ENCODE results near the gene RAB1A. TPM values are rescaled to one million over a fixed set of nuclear protein-coding genes. Genes with fewer than 3 reads are reported as not detected.

The RAB1A gene
- total and polyA plus RNA-seq, 9 of the 15 experiments (the other 6 are each of a cell fraction or from before 2014, with no cell fraction given) = 43.8 to 163 (median 67.7) TPM

DNA sequence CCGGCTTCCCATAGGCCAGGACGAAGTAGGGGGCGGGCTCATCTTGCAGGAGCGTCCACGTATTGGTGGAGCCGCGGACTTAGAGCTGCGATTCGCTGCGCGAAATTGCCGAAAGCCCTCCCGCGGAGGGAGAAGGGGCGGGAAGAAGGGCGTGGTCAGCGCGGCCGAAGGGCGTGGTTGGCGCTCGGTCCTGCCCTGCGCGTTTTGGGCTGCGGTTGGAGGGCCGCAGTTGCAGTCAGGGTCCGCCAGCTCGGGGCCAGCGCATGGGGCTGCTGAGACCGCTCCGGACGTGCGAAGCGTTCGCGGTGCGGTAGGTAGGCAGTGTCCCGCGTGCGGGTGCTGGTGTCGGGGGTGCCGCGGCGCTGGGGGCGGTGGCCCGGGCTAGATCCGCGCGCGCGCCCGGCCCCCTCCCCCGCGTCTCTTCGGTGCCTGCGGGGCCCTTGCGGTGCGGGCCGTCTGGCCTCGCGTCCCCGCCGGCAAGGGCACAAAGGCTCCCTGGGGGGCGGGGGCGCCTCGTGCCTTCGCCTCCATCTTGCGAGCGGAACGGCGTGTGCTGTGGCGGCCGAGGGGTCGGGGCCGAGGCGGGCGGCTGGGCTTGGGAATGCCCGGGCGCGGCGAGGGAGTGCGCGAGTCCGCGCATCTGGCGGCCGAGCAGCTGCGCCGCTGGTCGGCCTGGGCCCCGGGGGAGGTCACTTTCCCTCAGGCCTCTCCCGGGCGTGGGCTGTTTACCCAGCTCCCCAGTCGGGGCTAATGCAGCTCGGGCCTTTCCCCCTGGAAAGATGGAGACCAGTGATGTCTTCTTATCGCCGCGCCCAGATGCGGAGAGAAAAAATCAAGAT, 73.5 kb downstream of the RAB1A start, which contains the start of gene CEP68 (continued):
- TF ChIP-seq POLR3A (IDR thresholded peaks at IDR 0.05; ENCODE audit: borderline replicate concordance, extremely low read depth, insufficient read depth, insufficient read length) = no peak
- TF ChIP-seq ZBTB1 (CRISPR knock-in tag; IDR thresholded peaks at IDR 0.05; ENCODE audit: borderline replicate concordance, low read depth) = peak; percentile 93
- TF ChIP-seq ZKSCAN3 (CRISPR knock-in tag; IDR thresholded peaks at IDR 0.05) = no peak
- TF ChIP-seq NRF1 (conservative IDR thresholded peaks at IDR 0.05 in 1 of 2, IDR thresholded peaks at IDR 0.05 in 1 of 2) = peak; percentile 83
- TF ChIP-seq, protein P1, sequence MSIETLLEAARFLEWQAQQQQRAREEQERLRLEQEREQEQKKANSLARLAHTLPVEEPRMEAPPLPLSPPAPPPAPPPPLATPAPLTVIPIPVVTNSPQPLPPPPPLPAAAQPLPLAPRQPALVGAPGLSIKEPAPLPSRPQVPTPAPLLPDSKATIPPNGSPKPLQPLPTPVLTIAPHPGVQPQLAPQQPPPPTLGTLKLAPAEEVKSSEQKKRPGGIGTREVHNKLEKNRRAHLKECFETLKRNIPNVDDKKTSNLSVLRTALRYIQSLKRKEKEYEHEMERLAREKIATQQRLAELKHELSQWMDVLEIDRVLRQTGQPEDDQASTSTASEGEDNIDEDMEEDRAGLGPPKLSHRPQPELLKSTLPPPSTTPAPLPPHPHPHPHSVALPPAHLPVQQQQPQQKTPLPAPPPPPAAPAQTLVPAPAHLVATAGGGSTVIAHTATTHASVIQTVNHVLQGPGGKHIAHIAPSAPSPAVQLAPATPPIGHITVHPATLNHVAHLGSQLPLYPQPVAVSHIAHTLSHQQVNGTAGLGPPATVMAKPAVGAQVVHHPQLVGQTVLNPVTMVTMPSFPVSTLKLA (conservative IDR thresholded peaks at IDR 0.05) = peak; percentile 2 to 45; a peak in 2 of 4 replicates
- TF ChIP-seq COPS2 (conservative IDR thresholded peaks at IDR 0.05) = no peak
- TF ChIP-seq SIRT6 (IDR thresholded peaks at IDR 0.05; ENCODE audit: low read depth, low read length) = no peak
- TF ChIP-seq MYBL2 (IDR thresholded peaks at IDR 0.05; ENCODE audit: low read depth) = no peak
- no peak for TF ChIP-seq MYBL2 (CRISPR knock-in tag; IDR thresholded peaks at IDR 0.05; ENCODE audit: borderline replicate concordance)
- TF ChIP-seq, protein P2, sequence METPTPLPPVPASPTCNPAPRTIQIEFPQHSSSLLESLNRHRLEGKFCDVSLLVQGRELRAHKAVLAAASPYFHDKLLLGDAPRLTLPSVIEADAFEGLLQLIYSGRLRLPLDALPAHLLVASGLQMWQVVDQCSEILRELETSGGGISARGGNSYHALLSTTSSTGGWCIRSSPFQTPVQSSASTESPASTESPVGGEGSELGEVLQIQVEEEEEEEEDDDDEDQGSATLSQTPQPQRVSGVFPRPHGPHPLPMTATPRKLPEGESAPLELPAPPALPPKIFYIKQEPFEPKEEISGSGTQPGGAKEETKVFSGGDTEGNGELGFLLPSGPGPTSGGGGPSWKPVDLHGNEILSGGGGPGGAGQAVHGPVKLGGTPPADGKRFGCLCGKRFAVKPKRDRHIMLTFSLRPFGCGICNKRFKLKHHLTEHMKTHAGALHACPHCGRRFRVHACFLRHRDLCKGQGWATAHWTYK (CRISPR knock-in tag; IDR thresholded peaks at IDR 0.05) = 0 out of 2 replicates have a peak, but pooled peaks have one; percentile 85
- no peak for TF ChIP-seq GATA2 (CRISPR knock-in tag; IDR thresholded peaks at IDR 0.05)
- no peak; the same call in 1 of the 2 replicates for TF ChIP-seq ZNF586 (CRISPR knock-in tag; conservative IDR thresholded peaks at IDR 0.05)
- no peak for TF ChIP-seq MAFK (IDR thresholded peaks at IDR 0.05; ENCODE audit: low read length)
- TF ChIP-seq, protein P3, sequence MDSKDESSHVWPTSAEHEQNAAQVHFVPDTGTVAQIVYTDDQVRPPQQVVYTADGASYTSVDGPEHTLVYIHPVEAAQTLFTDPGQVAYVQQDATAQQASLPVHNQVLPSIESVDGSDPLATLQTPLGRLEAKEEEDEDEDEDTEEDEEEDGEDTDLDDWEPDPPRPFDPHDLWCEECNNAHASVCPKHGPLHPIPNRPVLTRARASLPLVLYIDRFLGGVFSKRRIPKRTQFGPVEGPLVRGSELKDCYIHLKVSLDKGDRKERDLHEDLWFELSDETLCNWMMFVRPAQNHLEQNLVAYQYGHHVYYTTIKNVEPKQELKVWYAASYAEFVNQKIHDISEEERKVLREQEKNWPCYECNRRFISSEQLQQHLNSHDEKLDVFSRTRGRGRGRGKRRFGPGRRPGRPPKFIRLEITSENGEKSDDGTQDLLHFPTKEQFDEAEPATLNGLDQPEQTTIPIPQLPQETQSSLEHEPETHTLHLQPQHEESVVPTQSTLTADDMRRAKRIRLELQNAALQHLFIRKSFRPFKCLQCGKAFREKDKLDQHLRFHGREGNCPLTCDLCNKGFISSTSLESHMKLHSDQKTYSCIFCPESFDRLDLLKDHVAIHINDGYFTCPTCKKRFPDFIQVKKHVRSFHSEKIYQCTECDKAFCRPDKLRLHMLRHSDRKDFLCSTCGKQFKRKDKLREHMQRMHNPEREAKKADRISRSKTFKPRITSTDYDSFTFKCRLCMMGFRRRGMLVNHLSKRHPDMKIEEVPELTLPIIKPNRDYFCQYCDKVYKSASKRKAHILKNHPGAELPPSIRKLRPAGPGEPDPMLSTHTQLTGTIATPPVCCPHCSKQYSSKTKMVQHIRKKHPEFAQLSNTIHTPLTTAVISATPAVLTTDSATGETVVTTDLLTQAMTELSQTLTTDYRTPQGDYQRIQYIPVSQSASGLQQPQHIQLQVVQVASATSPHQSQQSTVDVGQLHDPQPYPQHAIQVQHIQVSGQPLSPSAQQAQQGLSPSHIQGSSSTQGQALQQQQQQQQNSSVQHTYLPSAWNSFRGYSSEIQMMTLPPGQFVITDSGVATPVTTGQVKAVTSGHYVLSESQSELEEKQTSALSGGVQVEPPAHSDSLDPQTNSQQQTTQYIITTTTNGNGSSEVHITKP (IDR thresholded peaks at IDR 0.05; ENCODE audit: partially characterized antibody) = no peak
- TF ChIP-seq, protein P4, sequence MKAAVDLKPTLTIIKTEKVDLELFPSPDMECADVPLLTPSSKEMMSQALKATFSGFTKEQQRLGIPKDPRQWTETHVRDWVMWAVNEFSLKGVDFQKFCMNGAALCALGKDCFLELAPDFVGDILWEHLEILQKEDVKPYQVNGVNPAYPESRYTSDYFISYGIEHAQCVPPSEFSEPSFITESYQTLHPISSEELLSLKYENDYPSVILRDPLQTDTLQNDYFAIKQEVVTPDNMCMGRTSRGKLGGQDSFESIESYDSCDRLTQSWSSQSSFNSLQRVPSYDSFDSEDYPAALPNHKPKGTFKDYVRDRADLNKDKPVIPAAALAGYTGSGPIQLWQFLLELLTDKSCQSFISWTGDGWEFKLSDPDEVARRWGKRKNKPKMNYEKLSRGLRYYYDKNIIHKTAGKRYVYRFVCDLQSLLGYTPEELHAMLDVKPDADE (conservative IDR thresholded peaks at IDR 0.05; ENCODE audit: control insufficient read depth, low read depth, low read length) = no peak; the same call in 1 of the 2 replicates
- TF ChIP-seq, protein P5, sequence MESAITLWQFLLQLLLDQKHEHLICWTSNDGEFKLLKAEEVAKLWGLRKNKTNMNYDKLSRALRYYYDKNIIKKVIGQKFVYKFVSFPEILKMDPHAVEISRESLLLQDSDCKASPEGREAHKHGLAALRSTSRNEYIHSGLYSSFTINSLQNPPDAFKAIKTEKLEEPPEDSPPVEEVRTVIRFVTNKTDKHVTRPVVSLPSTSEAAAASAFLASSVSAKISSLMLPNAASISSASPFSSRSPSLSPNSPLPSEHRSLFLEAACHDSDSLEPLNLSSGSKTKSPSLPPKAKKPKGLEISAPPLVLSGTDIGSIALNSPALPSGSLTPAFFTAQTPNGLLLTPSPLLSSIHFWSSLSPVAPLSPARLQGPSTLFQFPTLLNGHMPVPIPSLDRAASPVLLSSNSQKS (CRISPR knock-in tag; IDR thresholded peaks at IDR 0.05) = no peak

Data from K562 (cell line).